ENCODE measurements around the gene PRKCA.

The PRKCA gene

GRCh38 chr17:66523378-66524200 lies 221.2 kb downstream of the PRKCA start:
- DNase-seq = peak; percentile 19

- DNase-seq = peak; percentile 44
These were observed 222.5 kb downstream of the PRKCA start for GRCh38 chr17:66524877-66525276.

- DNase-seq = peak; percentile 48
These were observed 222.9 kb downstream of the PRKCA start for GRCh38 chr17:66525338-66525737.

- DNase-seq = peak; percentile 42
These were observed 224.4 kb downstream of the PRKCA start for GRCh38 chr17:66526827-66527226.

- no peak for DNase-seq
These were observed 224.9 kb downstream of the PRKCA start for GRCh38 chr17:66527335-66527734.

DNA sequence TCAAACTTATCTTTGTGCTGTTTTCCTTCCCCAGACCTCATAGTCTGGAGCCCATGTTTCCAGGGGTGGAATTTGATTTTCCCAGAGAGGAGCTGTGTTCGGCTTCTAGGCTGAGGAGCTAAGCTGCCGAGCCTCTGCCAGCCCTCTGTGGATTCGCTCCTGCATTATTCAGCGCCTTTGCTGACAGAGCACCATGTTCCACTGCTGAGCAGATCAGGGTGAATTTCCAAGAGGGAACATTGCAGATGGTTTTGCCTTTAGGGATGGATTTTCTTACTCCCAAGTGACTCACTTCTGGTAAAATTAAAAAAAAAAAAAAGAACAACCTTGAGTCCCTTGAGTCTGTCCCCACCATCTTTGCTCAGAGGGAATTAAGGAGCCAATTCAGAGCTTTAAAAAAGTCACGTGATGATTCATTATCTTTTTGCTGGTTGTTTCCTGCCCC lies 229.5 kb downstream of the PRKCA start:
- DNase-seq = peak; percentile 38

DNA sequence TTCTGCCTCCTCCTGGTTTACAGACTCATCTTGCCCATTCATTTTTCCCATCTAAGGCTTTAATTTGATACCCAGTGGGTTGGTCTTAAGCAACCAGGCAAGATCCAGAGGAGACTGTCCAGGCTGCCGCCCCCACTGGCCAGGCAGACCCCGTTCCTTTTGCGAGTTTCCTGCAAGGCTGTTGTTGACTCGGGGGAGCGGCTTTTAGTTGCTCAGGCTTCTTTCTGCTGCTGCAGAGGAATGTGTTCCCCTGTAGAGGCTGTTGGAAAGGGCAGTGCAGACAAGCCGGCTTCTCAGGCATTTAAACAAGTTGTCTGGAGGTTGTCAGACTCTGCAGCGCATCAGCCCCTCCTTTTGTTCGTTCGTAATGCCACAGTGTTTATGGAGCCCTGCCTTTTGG lies 231.2 kb downstream of the PRKCA start:
- DNase-seq = peak; percentile 38

DNA sequence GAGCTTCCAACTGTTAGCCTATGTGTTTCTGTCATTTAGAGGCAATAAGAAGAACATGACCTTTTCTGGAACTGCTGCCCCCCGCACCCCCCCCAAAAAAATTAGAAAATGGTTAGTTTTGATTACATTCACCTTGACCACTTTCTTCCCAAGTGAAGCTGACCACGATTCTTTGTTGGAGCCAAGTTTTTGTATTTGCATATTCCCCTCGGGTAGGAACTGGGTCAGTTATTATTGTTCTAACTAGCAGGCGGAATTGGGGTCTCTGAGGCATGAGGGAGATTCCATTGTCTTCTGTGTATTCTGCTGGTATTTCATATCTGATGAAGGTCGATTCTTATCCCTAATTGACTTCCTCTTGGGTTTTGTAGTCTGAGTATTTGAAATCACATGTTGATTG lies 231.6 kb downstream of the PRKCA start:
- DNase-seq = no peak

- DNase-seq = no peak
These were observed 233.2 kb downstream of the PRKCA start for GRCh38 chr17:66535611-66536010.

- no peak for DNase-seq
These were observed 235.1 kb downstream of the PRKCA start for GRCh38 chr17:66537502-66537901.

GRCh38 chr17:66538776-66539175 lies 236.4 kb downstream of the PRKCA start:
- no peak for DNase-seq

- no peak for DNase-seq
These were observed 237.8 kb downstream of the PRKCA start for GRCh38 chr17:66540131-66540781.

GRCh38 chr17:66541461-66542128 lies 239.2 kb downstream of the PRKCA start:
- DNase-seq = peak; percentile 54

GRCh38 chr17:66542129-66542966 lies 239.9 kb downstream of the PRKCA start:
- DNase-seq = peak; percentile 53

DNA sequence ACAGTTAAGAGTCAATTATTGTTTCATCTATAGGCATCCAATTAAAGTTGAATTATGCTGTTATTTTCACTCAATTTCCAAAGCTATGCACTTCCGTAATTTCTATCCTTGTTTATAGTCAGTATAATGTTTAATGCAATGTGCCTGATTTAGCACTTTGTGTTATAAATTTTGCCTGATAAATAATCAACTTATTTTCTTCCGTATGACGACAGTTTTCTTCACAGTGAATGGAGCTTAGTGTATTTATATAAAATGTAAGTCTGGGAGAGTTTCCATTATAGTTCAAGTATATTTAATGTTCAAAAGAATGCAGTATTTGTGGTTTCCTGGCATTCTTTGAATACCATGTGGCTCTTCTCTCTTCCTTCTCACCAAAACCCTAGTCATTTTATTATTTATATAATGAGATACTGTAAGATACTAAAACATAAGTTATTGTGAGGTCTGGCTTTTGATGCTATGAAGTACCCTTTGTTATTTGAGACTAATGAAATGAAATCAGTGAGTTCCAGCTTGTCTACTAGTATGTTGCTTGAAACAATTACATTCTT lies 240.6 kb downstream of the PRKCA start:
- DNase-seq = no peak

DNA sequence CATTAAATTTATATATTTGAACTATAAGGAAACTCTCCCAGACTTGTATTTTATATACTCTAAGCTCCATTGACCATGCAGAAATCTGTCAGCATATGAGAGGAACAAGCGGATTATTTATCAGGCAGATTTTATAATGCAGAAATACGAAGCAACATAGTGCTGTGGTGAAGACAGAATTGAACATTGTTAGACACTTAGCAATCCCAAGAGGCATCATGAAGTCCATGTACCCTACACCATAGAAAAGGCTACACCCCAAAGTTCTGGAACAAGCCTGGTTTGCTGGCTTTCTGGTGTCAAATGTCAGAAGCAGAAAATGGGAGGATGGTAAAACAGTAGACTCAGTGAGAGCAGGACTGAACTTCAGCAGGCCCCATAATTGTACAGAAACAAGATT lies 241.1 kb downstream of the PRKCA start:
- DNase-seq = no peak

- no peak for DNase-seq
These were observed 243.5 kb downstream of the PRKCA start for GRCh38 chr17:66545918-66546317.

DNA sequence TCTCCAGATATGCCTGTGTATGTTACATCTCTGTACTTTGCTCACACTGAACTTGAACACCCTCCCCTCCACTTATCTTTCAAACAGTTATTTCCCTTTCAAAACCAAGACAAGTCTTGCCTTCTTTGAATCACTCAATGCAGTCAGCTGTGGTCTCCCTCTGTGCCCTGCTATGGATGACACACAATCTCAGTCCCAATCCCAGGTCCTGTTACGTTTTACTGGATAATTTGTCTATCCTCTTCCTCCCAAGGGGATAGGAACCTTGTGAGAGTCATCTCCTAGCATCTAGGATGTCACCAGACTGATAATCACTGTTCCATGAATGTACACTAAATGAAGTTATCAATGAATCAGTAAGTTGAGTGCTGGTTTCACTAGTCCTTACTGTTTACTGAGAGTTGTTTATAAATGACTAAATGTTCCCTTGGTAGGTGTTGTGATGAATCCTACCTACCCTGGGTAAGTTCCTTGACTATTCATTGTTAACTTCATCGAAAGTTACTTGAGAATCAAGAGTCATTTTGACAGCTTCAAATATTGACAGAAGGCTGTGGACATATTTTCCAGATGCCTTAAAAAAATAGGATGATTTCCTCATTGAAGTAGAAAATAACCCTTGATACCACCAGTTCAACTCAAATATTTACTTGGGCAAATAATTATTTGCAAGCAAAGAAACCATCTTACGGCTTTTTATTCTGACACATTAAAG lies 244.9 kb downstream of the PRKCA start:
- DNase-seq = no peak

- DNase-seq = no peak
These were observed 245.7 kb downstream of the PRKCA start for GRCh38 chr17:66548158-66548557.

DNA sequence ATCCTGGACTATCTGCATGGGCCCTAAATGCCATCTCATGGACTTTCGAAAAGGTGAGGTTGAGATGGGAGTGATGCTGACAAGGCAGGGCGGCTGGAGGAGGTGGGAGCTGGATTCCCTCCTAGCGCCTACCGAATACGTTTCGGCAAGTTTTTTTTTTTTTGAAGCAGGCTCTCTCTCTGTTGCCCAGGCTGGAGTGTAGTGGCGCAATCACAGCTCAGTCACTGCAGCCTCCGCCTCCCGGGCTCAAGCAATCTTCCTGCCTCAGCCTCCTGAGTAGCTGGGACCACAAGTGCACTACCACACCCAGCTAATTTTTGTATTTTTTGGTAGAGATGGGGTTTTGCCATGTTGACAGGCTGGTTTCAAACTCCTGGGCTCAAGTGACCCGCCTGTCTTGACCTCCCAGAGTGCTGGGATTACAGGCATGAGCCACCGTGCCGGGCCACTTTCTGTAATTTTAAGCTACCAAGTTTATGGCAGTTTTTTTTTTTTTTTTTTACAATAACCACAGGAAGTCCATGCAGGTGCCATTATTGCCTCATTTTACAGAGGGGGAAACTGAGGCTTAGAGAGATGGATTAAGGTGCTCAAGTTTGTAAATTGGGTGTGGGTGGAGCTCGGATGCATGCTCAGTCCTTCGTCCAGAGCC lies 246.4 kb downstream of the PRKCA start:
- DNase-seq = no peak

DNA sequence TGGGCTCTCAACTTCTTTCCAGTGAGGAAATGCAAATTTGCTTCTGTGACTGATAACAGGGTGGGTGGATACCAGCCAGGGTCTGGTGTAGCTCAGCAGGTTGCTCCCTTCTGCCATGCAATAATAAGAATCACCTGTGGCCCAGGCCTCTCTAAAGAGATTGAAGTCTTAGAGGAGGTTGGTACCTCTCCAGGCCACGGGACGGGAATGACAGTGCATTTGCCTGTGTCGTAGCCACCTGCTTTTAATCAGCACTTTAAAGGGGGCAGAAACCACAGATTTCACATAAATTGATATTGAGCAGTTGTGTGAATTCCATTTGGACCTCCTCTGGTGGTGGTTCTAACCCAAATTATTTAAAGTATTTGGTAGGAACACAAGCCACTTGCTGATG lies 246.9 kb downstream of the PRKCA start:
- DNase-seq = no peak
